Body of pancreas (tissue), 4 donors: ENCODE results near the gene ABCB9. TPM values are rescaled to one million over a fixed set of nuclear protein-coding genes. Genes with fewer than 3 reads are reported as not detected.

Experiments used
- ATAC-seq: fragments of 150-250 bp; one replicate; pipeline ENCODE4 v1.9.1; 2016
- DNase-seq, 4 donors: peaks; one replicate each; pipeline ENCODE4 v3.0.0-alpha.2; 2019
- H3K27ac ChIP-seq, 4 donors: fragments of 200-600 bp; sonication (generic); 1 replicate in 3 of 4; 2 replicates in 1 of 4; pipeline versions ENCODE4 v1.5.1 to v1.6.1; 2016 to 2019; ENCODE audit warnings: mild to moderate bottlenecking in 1 of 4, mixed read lengths in 1 of 4, moderate library complexity in 1 of 4
- H3K27me3 ChIP-seq, 2 donors: fragments of 200-600 bp; sonication (generic); one replicate each; pipeline ENCODE4 v1.6.0; 2016; ENCODE audit warnings: mild to moderate bottlenecking in 1 of 2
- H3K36me3 ChIP-seq, 2 donors: fragments of 200-600 bp; sonication (generic); replicated peaks in 1 of 2; 2 replicates each; pipeline ENCODE4 v1.5.1; 2016; ENCODE audit warnings: low read depth in 2 of 2; ENCODE audit not compliant: insufficient read depth in 1 of 2
- H3K4me1 ChIP-seq: fragments of 200-600 bp; sonication (generic); one replicate; pipeline ENCODE4 v1.6.0; 2016
- H3K4me3 ChIP-seq, 2 donors: fragments of 200-600 bp; sonication (generic); 1 replicate in 1 of 2; 2 replicates in 1 of 2; pipeline ENCODE4 v1.5.1; 2016 to 2019
- H3K9me3 ChIP-seq, 3 donors: fragments of 200-600 bp; sonication (generic); 1 replicate in 2 of 3; 2 replicates in 1 of 3; pipeline ENCODE4 v1.5.1; 2016
- CTCF ChIP-seq, 7 experiments: fragments of 450-650 bp in 4 of 7; fragments of 200-600 bp in 3 of 7; sonication (generic) in 3 of 7; IDR thresholded peaks; one replicate each; pipeline ENCODE4 v1.5.1; 2016 to 2019; ENCODE audit warnings: antibody characterized with exemption in 7 of 7
- POLR2A ChIP-seq, 3 donors: fragments of 450-650 bp; IDR thresholded peaks; one replicate each; pipeline ENCODE4 v1.6.1; 2016; ENCODE audit warnings: antibody characterized with exemption in 3 of 3, mild to moderate bottlenecking in 2 of 3
- WGBS, 2 donors: methylation state at CpG; one replicate each; pipeline ENCODE4 v1.1.5; 2017; 5-methylcytosine and 5-hydroxymethylcytosine counted together
- intact Hi-C: fragments of 100-400 bp; cut with DNase I; formaldehyde crosslinking; loops from one replicate; pipeline ENCODE4 v1.15.1; 2023
- total RNA-seq, 2 donors: library from RNA; depleted of rRNA; stranded (reverse); fragments of >200 nt; gene quantifications; one replicate each; pipeline ENCODE4 v1.1.0, GENCODE V29; 2016

The ABCB9 gene
- total RNA-seq, 2 donors from 2014 or later: 5.2 to 7.9 TPM

GRCh38 chr12:122959566-122960192 is 6.6 kb downstream of the ABCB9 start:
- Histone ChIP-seq H3K27ac (no peak overlapping the region), H3K27me3 (no peaks in the 10 kb centered on the region), H3K36me3 (no peaks in the 10 kb centered on the region), H3K9me3 (no peaks in the 10 kb centered on the region), H3K4me1 (peaks cover 36% of the 10 kb centered on the region), H3K4me3 (no peak overlapping the region)
- intact Hi-C loops: no loop called here
- no peak for TF ChIP-seq CTCF (IDR thresholded peaks at IDR 0.05)
- TF ChIP-seq POLR2A (IDR thresholded peaks at IDR 0.05): no peak
- DNase-seq: no peak
- ATAC-seq: no peak
- WGBS, 2 donors: 94% methylated on average over 19 to 33 of the region's 35 CpGs

- ATAC-seq (no peak), DNase-seq (no peak)
- intact Hi-C loops: no loop called here
- no peaks in the 10 kb centered on the region for H3K9me3 ChIP-seq
- no peak overlapping the region for H3K27ac ChIP-seq
- H3K4me1 ChIP-seq: peaks cover 23% of the 10 kb centered on the region
- no peaks in the 10 kb centered on the region for H3K27me3 ChIP-seq
- no peaks in the 10 kb centered on the region for H3K36me3 ChIP-seq
- no peak for TF ChIP-seq CTCF (IDR thresholded peaks at IDR 0.05)
- no peak for TF ChIP-seq POLR2A (IDR thresholded peaks at IDR 0.05)
- no peak overlapping the region for H3K4me3 ChIP-seq
- WGBS, 2 donors: 83 to 89% methylated on average over 5 of the region's 5 CpGs
Observed at GRCh38 chr12:122958198-122958888, 7.9 kb downstream of the ABCB9 start.

- H3K4me3 ChIP-seq: no peak overlapping the region
- H3K27ac ChIP-seq: no peak overlapping the region
- H3K36me3 ChIP-seq: no peaks in the 10 kb centered on the region
- no peak for TF ChIP-seq CTCF (IDR thresholded peaks at IDR 0.05)
- no peak for TF ChIP-seq POLR2A (IDR thresholded peaks at IDR 0.05)
- H3K27me3 ChIP-seq: no peaks in the 10 kb centered on the region
- H3K4me1 ChIP-seq: no peaks in the 10 kb centered on the region
- no peaks in the 10 kb centered on the region for H3K9me3 ChIP-seq
- 67 to 91% methylated on average over 2 of the region's 2 CpGs for WGBS, 2 donors
- intact Hi-C loops: no loop called here
- DNase-seq: no peak
- no peak for ATAC-seq
Observed at GRCh38 chr12:122956035-122956434, 10.2 kb downstream of the ABCB9 start.

GRCh38 chr12:122955156-122955555 is 11.1 kb downstream of the ABCB9 start:
- 60% methylated on average over 8 of the region's 8 CpGs; no CpG with 5 or more reads in 1 of the 2 donors for WGBS, 2 donors
- Histone ChIP-seq H3K27ac (no peak overlapping the region), H3K4me3 (no peak overlapping the region), H3K36me3 (no peaks in the 10 kb centered on the region), H3K9me3 (no peaks in the 10 kb centered on the region), H3K4me1 (no peaks in the 10 kb centered on the region), H3K27me3 (no peaks in the 10 kb centered on the region)
- ATAC-seq: no peak
- intact Hi-C loops: no loop called here
- DNase-seq: no peak
- TF ChIP-seq POLR2A (IDR thresholded peaks at IDR 0.05) (no peak), CTCF (IDR thresholded peaks at IDR 0.05) (no peak)
